ENCODE measurements around the gene ATP10B.

ATP10B gene

DNA sequence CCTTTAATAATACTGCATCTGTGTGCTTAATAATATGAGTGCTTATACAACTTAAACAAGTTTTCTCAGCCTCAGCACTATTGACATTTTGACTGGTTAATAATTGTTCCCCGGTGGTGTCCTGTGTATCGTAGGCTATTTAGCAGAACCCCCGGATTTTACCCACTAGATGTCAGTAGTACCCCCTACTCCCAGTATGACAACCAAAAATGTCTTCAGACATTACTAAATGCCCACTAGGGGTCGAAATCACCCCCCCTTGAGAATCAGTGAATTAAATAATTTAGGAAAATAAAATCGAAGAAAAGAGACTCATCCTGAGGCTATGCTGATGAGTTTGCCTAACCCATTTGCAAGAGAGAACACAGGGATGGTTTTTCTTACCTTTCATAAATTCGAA is 166.3 kb downstream of the ATP10B start:
- DNase-seq (ENCODE audit: low spot score), result no peak

DNA sequence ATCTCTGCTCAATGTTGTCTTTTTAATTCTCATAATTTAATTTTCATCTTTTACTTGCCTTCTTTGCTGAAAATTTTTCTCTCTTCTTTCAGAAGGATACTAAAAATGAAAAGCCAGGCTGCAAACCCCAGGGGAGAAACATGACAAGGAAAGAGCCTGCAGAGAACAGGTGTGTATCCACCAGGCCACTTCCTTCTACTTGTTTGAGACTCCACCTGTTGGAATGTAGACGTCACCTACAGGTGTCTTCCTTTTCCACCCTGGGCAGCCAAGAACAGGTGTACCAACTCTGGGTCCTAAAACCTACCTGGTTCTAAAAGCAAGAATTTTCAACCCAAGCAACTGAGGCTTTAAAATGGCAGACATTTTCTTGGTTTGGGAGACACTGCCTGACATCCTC is 166.8 kb downstream of the ATP10B start:
- no peak for DNase-seq (ENCODE audit: low spot score)

DNA sequence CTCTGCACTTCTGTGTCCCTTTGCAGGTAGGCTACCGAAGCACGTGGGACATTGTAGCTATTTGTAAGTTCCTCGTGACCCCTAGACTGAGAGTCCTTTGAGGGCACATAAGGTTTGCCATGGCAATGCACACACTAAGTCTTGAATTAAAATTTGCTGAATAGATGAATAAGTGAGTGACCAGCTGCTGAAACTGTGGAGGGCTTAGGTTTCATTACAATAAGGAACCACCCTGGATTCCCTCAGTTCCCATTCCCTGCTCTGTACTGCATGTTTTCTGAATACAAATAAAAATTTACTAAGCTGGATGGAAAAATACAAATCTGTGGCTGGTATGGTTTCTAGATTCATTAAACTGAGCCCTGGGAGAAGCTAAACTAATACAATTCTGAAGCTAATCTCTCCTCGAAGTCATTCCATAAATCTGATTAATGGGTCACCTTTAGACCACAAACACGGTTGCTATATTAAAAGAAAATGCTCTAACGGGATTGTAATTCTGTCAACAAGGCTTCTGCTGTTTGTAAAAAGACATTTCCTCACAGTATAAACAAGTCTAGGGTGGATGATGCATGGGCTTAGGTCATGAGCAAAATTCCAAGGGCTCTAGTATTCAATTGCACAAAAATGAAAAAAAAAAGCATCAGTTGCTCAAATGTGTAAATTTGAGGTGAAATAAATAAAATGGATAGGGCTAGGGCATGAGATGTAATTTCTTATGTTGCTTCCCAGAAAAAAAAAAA is 172.3 kb downstream of the ATP10B start:
- DNase-seq (ENCODE audit: low spot score), result no peak

GRCh38 chr5:160675988-160676387 is 176.0 kb downstream of the ATP10B start:
- DNase-seq (ENCODE audit: low spot score), result no peak

GRCh38 chr5:160674901-160675300 is 177.1 kb downstream of the ATP10B start:
- DNase-seq (ENCODE audit: low spot score), result no peak

DNA sequence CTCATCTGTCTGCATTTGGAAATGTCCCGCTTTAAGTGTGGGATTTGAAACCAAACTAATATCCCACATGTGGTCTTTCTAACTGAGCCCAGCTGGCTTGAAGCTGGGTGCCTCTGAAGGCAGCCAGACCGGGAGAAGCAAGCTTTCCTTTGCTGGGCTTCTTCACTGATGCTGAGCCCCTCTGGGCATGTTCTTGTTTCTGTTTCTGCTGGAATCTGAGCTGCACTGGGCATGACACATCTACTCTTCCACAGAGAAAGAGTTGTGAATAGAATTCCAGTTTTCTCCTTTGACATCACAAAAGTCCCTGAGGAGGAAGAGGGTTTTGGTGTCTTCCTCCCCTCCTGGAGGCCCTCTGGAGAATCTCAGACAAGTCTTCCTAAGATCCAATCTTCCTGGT is 179.5 kb downstream of the ATP10B start:
- no peak for DNase-seq (ENCODE audit: low spot score)

DNA sequence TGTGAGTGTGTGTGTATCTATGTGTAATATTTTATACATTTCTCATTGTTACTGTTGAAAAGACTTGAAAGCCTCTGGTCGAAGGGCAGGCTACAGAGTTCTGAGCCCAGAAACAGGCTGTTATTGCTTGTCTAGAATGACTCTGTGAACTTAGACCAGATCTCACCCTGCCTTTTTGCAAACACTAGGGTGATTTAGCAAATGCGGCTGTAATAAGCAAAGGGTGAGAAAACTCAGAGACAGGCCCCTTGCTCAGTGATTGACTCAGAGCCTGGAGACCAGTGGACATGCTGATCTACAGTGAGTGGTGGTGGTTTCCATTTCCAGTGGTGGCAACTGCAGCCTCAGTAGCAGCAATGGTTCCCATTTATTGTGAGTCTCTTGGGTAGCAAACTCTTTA is 183.7 kb downstream of the ATP10B start:
- no peak for DNase-seq (ENCODE audit: low spot score)

GRCh38 chr5:160667160-160667559 is 184.9 kb downstream of the ATP10B start:
- DNase-seq (ENCODE audit: low spot score), result no peak

- no peak for DNase-seq (ENCODE audit: low spot score)
Measured at GRCh38 chr5:160665460-160665859, 186.6 kb downstream of the ATP10B start.

DNA sequence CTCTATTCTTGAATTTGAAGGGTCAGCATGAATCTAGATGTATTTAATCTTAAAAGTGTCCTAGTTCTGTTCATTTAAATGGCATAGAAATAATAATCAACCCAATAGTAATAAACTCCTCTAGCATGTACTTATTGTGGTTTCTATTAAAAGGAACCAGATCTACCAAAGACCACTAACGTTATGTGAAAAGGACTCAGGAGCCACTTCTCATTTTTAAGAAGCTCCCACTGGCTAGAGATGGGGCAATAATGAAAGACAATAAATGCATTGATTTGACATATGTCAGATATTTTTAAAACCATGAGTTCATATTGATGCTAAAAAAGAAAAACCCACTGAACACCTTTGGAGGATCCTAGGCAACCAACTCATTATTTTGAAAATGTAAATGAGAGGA is 191.9 kb downstream of the ATP10B start:
- no peak for DNase-seq (ENCODE audit: low spot score)

DNA sequence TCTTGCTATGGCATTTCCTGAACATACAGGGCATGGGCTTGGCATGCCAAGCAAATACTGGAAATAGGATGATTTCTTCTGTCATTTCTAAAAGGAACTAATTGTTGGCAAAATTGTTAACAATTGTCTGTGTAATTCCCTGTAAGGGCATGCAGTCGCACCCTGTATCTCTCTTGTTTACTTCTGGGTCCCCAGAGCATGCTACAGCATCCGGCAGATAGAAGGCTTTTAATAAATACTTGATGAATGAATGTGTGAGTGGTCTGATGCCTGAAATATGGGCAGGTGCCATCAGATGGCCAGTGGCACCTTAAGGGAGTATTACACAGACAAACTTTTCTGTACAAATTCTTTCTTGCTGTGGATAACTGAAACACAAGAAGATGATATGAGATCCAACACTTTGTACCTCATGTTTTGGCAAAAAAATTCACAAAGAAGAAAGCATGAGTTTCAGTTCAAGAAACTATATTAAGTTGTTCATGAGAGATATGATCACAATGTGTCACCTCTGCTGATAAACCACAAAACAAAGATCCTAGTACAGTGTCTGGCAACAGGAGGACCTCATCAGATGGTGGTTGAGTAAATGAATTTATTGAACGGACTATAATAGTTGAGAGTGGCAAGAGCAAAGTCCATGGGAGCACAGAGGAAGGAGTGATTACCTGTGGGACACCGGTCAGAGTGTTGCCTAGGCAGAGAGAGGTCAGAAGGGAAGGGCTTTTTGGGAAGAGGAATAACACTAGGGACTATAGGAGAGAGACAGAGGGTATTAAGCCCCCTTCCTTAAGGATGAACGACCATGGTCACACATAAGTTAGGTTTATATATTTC is 194.2 kb downstream of the ATP10B start:
- no peak for DNase-seq (ENCODE audit: low spot score)

DNA sequence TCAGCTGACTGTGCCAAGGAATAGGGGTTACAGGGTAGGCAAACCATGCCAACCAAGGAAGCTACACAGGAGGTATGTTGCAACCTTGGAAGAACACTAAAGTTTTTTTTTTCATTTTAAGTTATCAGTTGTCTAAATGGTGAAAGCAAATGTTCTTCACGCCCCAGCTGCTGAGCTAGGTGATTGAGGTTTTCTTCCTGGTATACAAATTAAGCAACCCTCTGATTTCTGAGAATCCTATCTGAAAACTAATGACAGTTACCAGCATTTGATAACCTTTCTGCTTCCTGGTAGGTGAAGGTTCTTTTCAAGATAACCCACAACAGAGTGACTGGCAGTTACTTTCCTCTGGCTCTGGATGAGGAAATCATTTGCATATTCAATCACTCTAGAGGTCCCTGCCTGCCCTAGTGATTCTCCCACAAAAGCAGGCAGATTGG is 194.9 kb downstream of the ATP10B start:
- no peak for DNase-seq (ENCODE audit: low spot score)

DNA sequence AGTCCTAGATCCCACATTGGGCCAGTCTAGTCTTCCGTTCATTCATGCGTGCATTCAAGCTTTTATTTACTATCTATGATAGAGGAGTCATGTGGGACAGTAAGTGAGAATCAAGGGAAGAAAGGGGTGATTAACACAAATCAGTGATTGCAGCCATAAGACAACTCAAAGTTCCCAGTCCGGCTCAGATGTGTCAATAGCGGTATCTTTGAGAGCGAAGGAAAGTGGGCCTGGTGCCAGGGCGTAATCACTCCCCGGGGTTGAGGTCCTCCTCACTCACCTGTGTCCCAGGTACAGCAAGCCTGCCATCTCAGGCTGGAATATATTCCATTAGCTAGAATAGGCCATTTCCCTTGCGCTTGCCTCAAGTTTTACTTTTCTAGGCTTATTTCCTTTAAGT is 196.3 kb downstream of the ATP10B start:
- DNase-seq (ENCODE audit: low spot score), result no peak

DNA sequence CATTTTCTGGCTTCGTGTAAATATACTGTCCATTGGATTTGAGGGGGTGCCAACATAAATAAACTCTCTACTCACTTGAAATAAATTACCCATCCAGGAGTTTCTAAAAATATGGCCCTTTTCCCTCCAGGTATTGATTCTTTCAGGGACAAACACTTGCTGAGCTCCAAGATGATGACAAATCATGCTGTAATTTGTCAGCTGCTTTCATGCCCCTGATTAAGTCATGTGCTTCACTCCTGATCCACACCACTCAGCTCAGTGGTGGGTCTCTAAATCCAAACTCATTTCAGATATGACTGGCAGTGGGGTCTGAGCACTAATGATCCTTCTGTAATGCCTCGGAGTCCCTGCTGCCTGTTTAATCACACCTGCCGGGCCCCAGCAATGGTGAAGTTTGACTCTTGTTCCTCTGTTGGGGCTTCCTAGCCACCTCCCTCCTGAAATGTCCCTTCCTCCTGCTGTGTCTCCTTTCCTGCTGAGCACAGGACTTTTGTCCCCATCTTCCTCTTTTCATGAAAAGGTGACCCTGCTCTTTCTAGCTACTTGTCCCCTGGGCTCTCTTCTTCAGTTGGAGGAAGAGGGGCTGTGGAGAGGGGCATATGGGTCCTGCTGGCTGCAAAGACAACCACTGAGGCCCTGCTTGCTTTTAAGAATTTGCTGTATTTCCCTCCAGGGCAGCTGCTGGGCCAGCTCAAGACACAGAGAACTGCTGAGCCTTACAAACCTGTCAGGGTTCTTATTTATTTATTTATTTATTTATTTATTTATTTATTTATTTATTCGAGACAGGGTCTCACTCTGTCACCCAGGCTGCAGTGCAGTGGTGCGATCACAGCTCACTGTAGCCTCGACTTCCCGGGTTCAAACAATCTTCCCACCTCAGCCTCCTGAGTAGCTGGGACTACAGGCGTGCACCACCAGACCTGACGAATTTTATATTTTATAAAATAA is 200.0 kb downstream of the ATP10B start:
- no peak for DNase-seq (ENCODE audit: low spot score)

DNA sequence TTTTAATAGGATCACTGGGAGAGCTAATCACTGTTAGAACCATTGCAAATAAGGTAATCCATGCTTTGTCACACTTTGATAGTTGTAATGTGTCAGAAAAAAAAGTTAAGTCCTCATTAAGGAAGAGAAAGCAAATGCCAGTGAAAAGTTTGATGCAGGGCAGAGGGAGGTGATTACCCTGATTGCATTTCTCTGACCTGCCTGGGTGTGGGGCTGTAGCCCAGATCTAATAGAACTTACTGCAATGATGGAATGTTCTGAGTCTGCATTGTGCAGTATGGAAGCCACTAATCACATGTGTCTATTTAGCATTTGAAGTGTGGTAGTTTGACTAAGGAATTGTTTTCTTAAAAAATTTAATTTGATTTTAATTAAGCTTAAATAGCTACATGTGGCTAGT is 202.7 kb downstream of the ATP10B start:
- no peak for DNase-seq (ENCODE audit: low spot score)

DNA sequence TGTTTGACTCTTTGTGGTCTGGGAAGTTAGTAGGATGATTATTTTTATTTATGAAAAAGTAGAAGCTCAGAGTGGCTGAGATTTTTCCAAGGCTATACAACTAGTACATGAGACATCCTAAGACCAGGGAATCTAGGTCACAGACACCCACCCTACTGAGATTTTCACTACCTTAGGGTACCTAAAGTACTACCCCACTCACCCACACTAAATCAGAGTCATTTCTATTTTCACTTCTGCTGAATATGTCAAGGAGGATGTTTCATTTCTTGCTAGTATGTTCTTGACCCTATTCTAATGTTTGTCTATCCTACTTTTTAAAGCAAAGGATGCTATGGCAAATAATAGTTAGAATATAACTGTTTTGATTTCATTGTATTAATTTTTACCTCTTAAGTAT is 206.0 kb downstream of the ATP10B start:
- no peak for DNase-seq (ENCODE audit: low spot score)

DNA sequence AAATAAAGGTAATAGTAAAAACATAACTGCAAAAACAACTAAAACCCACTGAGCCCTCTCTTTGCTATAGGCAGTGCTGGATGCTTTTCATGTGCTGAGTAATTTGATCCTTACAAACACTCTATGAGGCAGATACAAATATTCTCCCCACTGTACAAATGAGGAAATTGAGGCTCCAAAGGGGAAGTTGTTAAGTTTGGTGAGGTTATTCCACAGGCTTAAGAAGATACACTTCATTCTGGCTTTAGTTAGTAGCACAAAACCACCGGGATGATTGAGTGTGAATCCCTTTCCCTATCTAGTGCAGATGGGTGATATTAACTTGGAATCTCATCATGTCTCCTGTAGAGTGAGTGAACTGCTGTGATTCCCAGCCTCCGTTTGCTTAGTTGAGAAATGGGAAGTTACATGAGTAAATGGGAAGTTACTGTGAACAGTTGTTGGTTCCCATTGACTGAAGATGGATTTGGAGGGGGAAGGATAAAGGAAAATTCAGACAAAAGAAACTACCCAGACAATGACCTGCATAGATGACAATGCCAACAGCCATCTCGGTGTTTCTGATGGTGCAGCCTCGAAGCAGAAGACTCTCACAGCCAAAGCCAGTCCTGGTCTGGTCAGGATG is 208.3 kb downstream of the ATP10B start:
- no peak for DNase-seq (ENCODE audit: low spot score)

DNA sequence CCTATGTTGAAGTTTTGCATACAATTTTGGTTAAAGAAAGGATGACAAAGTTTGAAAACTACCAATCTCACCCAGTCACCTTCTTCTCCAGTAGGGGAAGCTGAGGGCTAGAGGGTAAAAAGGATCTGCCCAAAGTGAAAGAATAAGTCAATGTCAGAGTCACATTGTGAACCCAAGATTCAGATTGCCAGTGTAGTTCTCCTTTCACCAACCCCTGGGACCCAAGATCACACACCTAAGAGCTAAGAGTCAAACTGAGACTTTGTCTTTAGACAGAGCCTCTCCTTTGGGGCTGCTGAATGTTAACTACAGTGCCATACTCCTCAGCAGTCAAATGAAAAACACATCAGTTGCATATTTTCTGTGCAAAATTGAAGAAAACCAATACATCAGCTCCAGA is 210.6 kb downstream of the ATP10B start:
- no peak for DNase-seq (ENCODE audit: low spot score)

- no peak for DNase-seq (ENCODE audit: low spot score)
Measured at GRCh38 chr5:160640406-160640805, 211.6 kb downstream of the ATP10B start.

DNA sequence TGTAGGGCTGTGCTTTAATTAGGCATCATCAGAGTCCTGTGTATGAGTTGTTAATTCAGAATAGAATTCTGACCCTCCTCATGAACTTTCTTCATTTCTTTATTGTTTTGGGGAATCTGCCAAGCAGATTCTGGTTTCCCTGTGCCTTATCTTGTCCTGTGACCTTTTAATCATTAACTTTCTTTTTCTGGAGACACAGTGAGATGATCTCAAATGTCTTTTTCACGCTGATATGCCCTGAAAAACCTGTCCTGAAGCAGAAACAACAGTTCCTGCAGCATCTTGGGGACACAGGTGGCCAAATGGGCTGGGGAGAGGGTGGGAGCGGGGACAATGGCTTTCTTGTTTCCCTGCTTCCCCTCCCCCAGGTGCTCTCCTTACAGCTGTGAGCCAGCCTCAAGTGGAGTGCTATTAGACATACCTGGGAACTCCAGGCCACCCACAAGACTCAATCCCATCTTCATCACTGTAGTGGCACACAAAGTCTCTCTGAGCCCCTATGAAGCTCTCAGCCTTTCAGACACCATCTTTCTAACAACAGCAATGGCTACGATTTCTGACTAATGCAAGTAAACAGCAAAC is 213.8 kb downstream of the ATP10B start:
- no peak for DNase-seq (ENCODE audit: low spot score)

GRCh38 chr5:160637357-160638090 is 214.5 kb downstream of the ATP10B start:
- no peak for DNase-seq (ENCODE audit: low spot score)

Data from hematopoietic multipotent progenitor cell treated with erythropoietin and hydrocortisone succinate and interleukin-3 and kit ligand, for 15 days (in vitro differentiated cells).